CD4-positive, alpha-beta T cell (primary cell): Measurements from ENCODE around the gene NCAN. TPM values are rescaled to one million over a fixed set of nuclear protein-coding genes. Genes with fewer than 3 reads are reported as not detected.

Experiments
- ATAC-seq: fragments of 200-7000 bp; cut with Tn5 transposase; one replicate; pipeline ENCODE4 v1.10.0; 2022; ENCODE audit warnings: mild to moderate bottlenecking; ENCODE audit not compliant: poor library complexity
- CTCF ChIA-PET: fragments of 350-600 bp; sonication (Branson Sonifier 250); formaldehyde crosslinking; loops from one replicate; lab custom pipeline; 2021; ENCODE audit warnings: antibody characterized with exemption, inconsistent platforms; lab: Charles Lee
- POLR2A ChIA-PET: fragments of 350-600 bp; sonication (Branson Sonifier 250); formaldehyde crosslinking; loops from one replicate; lab custom pipeline; 2021; ENCODE audit warnings: antibody characterized with exemption, inconsistent platforms; lab: Charles Lee
- DNase-seq, 14 experiments: peaks; one replicate each; pipeline ENCODE4 v3.0.0-alpha.2; 2013 to 2020; ENCODE audit warnings: mixed read lengths in 2 of 14
- H3K27ac ChIP-seq, 2 donors: one replicate each; pipeline versions ENCODE4 v1.5.1 to v1.7.0; 2013; ENCODE audit warnings: low read length in 2 of 2, low read depth in 1 of 2, mild to moderate bottlenecking in 1 of 2
- H3K27me3 ChIP-seq, 2 experiments: 1 replicate in 1 of 2; 2 replicates in 1 of 2; pipeline versions ENCODE4 v1.6.1 to v1.7.0; 2013; ENCODE audit warnings: low read length in 2 of 2, control low read depth in 1 of 2, mild to moderate bottlenecking in 1 of 2, moderate library complexity in 1 of 2; ENCODE audit not compliant: insufficient read depth in 2 of 2, control insufficient read depth in 1 of 2
- H3K36me3 ChIP-seq: one replicate; pipeline ENCODE4 v1.6.1; 2013; ENCODE audit warnings: low read length, control low read depth; ENCODE audit not compliant: insufficient read depth
- H3K4me1 ChIP-seq: one replicate; pipeline ENCODE4 v1.6.1; 2013; ENCODE audit warnings: low read length, control low read depth; ENCODE audit not compliant: insufficient read depth
- H3K4me3 ChIP-seq: one replicate; pipeline ENCODE4 v1.5.1; 2013; ENCODE audit warnings: mild to moderate bottlenecking, low read length, moderate library complexity
- H3K9me3 ChIP-seq, 2 experiments: 1 replicate in 1 of 2; 2 replicates in 1 of 2; pipeline versions ENCODE4 v1.6.1 to v1.7.0; 2013; ENCODE audit warnings: low read length in 2 of 2, mild to moderate bottlenecking in 2 of 2, control low read depth in 1 of 2, moderate library complexity in 1 of 2; ENCODE audit not compliant: control insufficient read depth in 1 of 2, insufficient read depth in 1 of 2
- H3K27ac Mint-ChIP-seq: one replicate; pipeline ENCODE4 v1.8.0; 2020; ENCODE audit warnings: mixed read lengths
- H3K27me3 Mint-ChIP-seq: one replicate; pipeline ENCODE4 v1.8.0; 2021; ENCODE audit warnings: mixed read lengths
- H3K36me3 Mint-ChIP-seq: one replicate; pipeline ENCODE4 v1.8.0; 2021; ENCODE audit warnings: low read depth, mixed read lengths
- H3K4me1 Mint-ChIP-seq: one replicate; pipeline ENCODE4 v1.8.0; 2021; ENCODE audit warnings: low read depth, mixed read lengths
- H3K4me3 Mint-ChIP-seq: one replicate; pipeline ENCODE4 v1.8.0; 2020; ENCODE audit warnings: mild to moderate bottlenecking, mixed read lengths
- H3K9me3 Mint-ChIP-seq: one replicate; pipeline ENCODE4 v1.8.0; 2020; ENCODE audit warnings: mixed read lengths
- CTCF ChIP-seq: fragments of 200-600 bp; IDR thresholded peaks from one replicate; pipeline ENCODE4 v1.8.0; 2022; ENCODE audit warnings: antibody characterized with exemption, mild to moderate bottlenecking
- intact Hi-C, 2 experiments: fragments of 100-400 bp; cut with DNase I in 1 of 2; cut with micrococcal nuclease in 1 of 2; formaldehyde crosslinking; loops; one replicate each; pipeline versions ENCODE4 v1.15.1 to v1.9.0; 2023 to 2025; cut with DNase I, micrococcal nuclease
- total RNA-seq, 174 experiments: library from RNA in 2 of 174; stranded (reverse) in 2 of 174; gene quantifications; one replicate each; pipeline ENCODE4 v1.2.3 and lab custom pipeline; 2021 to 2026

The NCAN gene
- total RNA-seq, 2 experiments from 2014 or later = not detected

GRCh38 chr19:19268453-19269385, 57.0 kb downstream of the NCAN start:
- Mint-ChIP-seq H3K9me3 (no peaks in the 10 kb centered on the region), H3K4me1 (peaks cover 5% of the 10 kb centered on the region), H3K27ac (no peak overlapping the region), H3K4me3 (no peak overlapping the region), H3K27me3 (peaks cover 29% of the 10 kb centered on the region), H3K36me3 (no peaks in the 10 kb centered on the region)
- ChIA-PET POLR2A (no interaction called here), CTCF (no interaction called here)
- ATAC-seq = no peak
- Histone ChIP-seq H3K9me3 (no peaks in the 10 kb centered on the region), H3K4me3 (no peak overlapping the region), H3K36me3 (no peaks in the 10 kb centered on the region), H3K4me1 (peaks cover 5% of the 10 kb centered on the region), H3K27ac (no peak overlapping the region), H3K27me3 (peaks cover 5 to 15% of the 10 kb centered on the region in 2 experiments)
- intact Hi-C loops = no loop called here
- no peak for TF ChIP-seq CTCF
- no peak for DNase-seq

GRCh38 chr19:19269952-19270694, 58.4 kb downstream of the NCAN start:
- H3K27me3 ChIP-seq = peaks cover 6 to 10% of the 10 kb centered on the region in 2 experiments
- H3K27ac Mint-ChIP-seq = no peak overlapping the region
- H3K4me3 ChIP-seq = no peak overlapping the region
- DNase-seq (no peak), ATAC-seq (no peak)
- peaks cover 6% of the 10 kb centered on the region for H3K4me1 ChIP-seq
- no peaks in the 10 kb centered on the region for H3K9me3 ChIP-seq
- peaks cover 7% of the 10 kb centered on the region for H3K4me1 Mint-ChIP-seq
- no peaks in the 10 kb centered on the region for H3K36me3 Mint-ChIP-seq
- ChIA-PET POLR2A (no interaction called here), CTCF (no interaction called here)
- no peaks in the 10 kb centered on the region for H3K36me3 ChIP-seq
- TF ChIP-seq CTCF = no peak
- no peak overlapping the region for H3K27ac ChIP-seq
- intact Hi-C loops = no loop called here
- no peaks in the 10 kb centered on the region for H3K9me3 Mint-ChIP-seq
- no peak overlapping the region for H3K4me3 Mint-ChIP-seq
- H3K27me3 Mint-ChIP-seq = peaks cover 26% of the 10 kb centered on the region

GRCh38 chr19:19270749-19271571, 59.2 kb downstream of the NCAN start:
- no peak overlapping the region for H3K4me3 ChIP-seq
- CTCF ChIA-PET = no interaction called here
- no peak for TF ChIP-seq CTCF
- POLR2A ChIA-PET = no interaction called here
- no peaks in the 10 kb centered on the region for H3K9me3 Mint-ChIP-seq
- H3K27ac Mint-ChIP-seq = no peak overlapping the region
- H3K4me1 Mint-ChIP-seq = peaks cover 7% of the 10 kb centered on the region
- H3K4me3 Mint-ChIP-seq = no peak overlapping the region
- DNase-seq (no peak), ATAC-seq (no peak)
- intact Hi-C loops = no loop called here
- H3K9me3 ChIP-seq = no peaks in the 10 kb centered on the region
- H3K27me3 ChIP-seq = peaks cover 6 to 10% of the 10 kb centered on the region in 2 experiments
- peaks cover 6% of the 10 kb centered on the region for H3K4me1 ChIP-seq
- H3K36me3 Mint-ChIP-seq = peaks cover under 1% of the 10 kb centered on the region
- H3K27me3 Mint-ChIP-seq = peaks cover 19% of the 10 kb centered on the region
- no peak overlapping the region for H3K27ac ChIP-seq
- peaks cover 6% of the 10 kb centered on the region for H3K36me3 ChIP-seq
